Heart left ventricle (tissue), 16 donors: Measurements from ENCODE around the gene SLCO3A1. TPM values are rescaled to one million over a fixed set of nuclear protein-coding genes. Genes with fewer than 3 reads are reported as not detected.

ENCODE experiments used
- ATAC-seq, 4 donors: fragments of 200-7000 bp; cut with Tn5 transposase; one replicate each; pipeline ENCODE4 v1.9.1; 2020 to 2022; ENCODE audit warnings: moderate library complexity in 4 of 4, mild to moderate bottlenecking in 3 of 4, moderate number of reproducible peaks in 1 of 4
- DNase-seq, 5 donors: peaks; one replicate each; pipeline ENCODE4 v3.0.0-alpha.2; 2020
- H3K27ac ChIP-seq, 12 donors: fragments of 200-600 bp; sonication (generic) in 4 of 12; one replicate each; pipeline versions ENCODE4 v1.5.0 to v1.8.0; 2016 to 2022; ENCODE audit warnings: mild to moderate bottlenecking in 2 of 12
- H3K27me3 ChIP-seq, 9 donors: fragments of 200-600 bp; sonication (generic) in 2 of 9; one replicate each; pipeline versions ENCODE4 v1.5.1 to v1.8.0; 2016 to 2022; ENCODE audit warnings: mild to moderate bottlenecking in 3 of 9
- H3K36me3 ChIP-seq, 9 donors: fragments of 200-600 bp; sonication (generic) in 2 of 9; one replicate each; pipeline versions ENCODE4 v1.5.0 to v1.8.0; 2018 to 2022; ENCODE audit warnings: mild to moderate bottlenecking in 2 of 9
- H3K4me1 ChIP-seq, 12 donors: fragments of 200-600 bp; sonication (generic) in 4 of 12; one replicate each; pipeline versions ENCODE4 v1.5.0 to v1.8.0; 2016 to 2022; ENCODE audit warnings: mild to moderate bottlenecking in 3 of 12
- H3K4me3 ChIP-seq, 12 donors: fragments of 200-600 bp; sonication (generic) in 4 of 12; one replicate each; pipeline versions ENCODE4 v1.5.0 to v1.8.0; 2017 to 2022; ENCODE audit warnings: mild to moderate bottlenecking in 9 of 12, moderate library complexity in 4 of 12
- H3K9me3 ChIP-seq, 12 donors: fragments of 200-600 bp; sonication (generic) in 4 of 12; one replicate each; pipeline versions ENCODE4 v1.5.0 to v1.8.0; 2016 to 2022; ENCODE audit warnings: mild to moderate bottlenecking in 1 of 12
- CTCF ChIP-seq, 12 donors: fragments of 200-600 bp; sonication (generic) in 4 of 12; IDR thresholded peaks; one replicate each; pipeline versions ENCODE4 v1.5.0 to v1.8.0; 2018 to 2022; ENCODE audit warnings: antibody characterized with exemption in 12 of 12, mild to moderate bottlenecking in 5 of 12
- POLR2A ChIP-seq, 2 donors: fragments of 450-650 bp; IDR thresholded peaks; one replicate each; pipeline ENCODE4 v1.6.1; 2017; ENCODE audit warnings: antibody characterized with exemption in 2 of 2, mild to moderate bottlenecking in 2 of 2, moderate library complexity in 2 of 2
- WGBS, 4 donors: extraction: QIAGEN DNeasy Blood & Tissue Kit in 2 of 4; methylation state at CpG; one replicate each; pipeline versions ENCODE4 v1.1.5 to v1.1.7; 2013 to 2018; 5-methylcytosine and 5-hydroxymethylcytosine counted together
- intact Hi-C, 10 donors: fragments of 100-400 bp; cut with DNase I; formaldehyde crosslinking; loops; one replicate each; pipeline versions ENCODE4 v1.11.1 to v1.14.2; 2022
- polyA plus RNA-seq, 2 donors: library from polyadenylated mRNA; stranded (reverse); fragments of 200-250 nt; gene quantifications; one replicate each; pipeline ENCODE4 v1.2.3, GENCODE V29; 2013
- total RNA-seq, 9 donors: library from RNA; depleted of rRNA in 2 of 9; stranded (reverse); fragments of >200 nt in 2 of 9; fragmentation: NEBNext Ultra II Directional in 3 of 9; extraction: Animal tissue kit (Norgen Biotek cat#: 25700) in 3 of 9; gene quantifications; one replicate each; pipeline versions ENCODE4 v1.1.0 to v1.2.4, GENCODE V29; 2016 to 2023
- donor health status: ischemic (EF 13 %, LVEDD 7.1; RV severe dilation, severe dysfunction).
- donor health status: healthy with polysubstance abuse.
- donor health status: DM: no; HTN: yes; CAD: no.
- donor health status: DM: no; HTN: no; CAD: no.
- donor health status: ischemic (EF 25% LVEDD 6.9; RV normal size, moderate dysfunction).
- donor health status: ischemic (EF 25% LVEDD 5.7; RV mildly dilated, moderate dysfunction).
- donor health status: healthy.
- donor health status: DM: yes; HTN: yes; CAD: no.
- donor health status: ischemic (EF 35%, LVEDD 5.7; RV mildly dilated, moderate dysfunction).
- donor health status: nonischemic (EF 11% LVEDD 7.7; RV severe dilation, severe dysfunction).
- donor health status: DM: yes; HTN: yes; CAD: no.
- donor health status: PGD.
- donor health status: ischemic (EF 29% LVEDD 5.4; RV normal size, mild dysfunction).
- donor health status: nonischemic (EF 23%, LVEDD 6.1; RV moderate dilation, normal function).

The SLCO3A1 gene
- total and polyA plus RNA-seq, 11 donors: 26.3 to 64.2 (median 50.2) TPM

DNA sequence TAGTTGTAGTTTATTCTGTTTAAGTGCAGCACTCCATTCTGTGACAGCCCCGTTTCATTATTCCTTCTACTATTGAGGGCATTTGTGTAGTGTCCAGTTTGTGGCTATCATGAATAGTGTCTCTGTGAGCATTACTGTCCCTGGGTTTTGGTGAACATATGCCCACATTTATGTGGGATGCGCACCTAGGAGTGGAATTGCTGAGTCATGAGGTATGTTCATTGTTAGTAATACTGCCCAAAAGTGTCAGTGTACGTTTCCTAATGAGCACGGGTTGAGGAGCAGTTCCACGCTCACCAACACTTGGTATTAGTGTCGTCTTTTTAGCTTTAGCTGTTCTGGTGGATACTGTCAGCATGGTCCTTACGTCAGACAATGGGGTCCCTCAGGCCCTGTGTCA is 131.8 kb downstream of the SLCO3A1 start:
- peaks cover 0 to 65% (median 27%) of the 10 kb centered on the region in 12 donors for H3K4me1 ChIP-seq
- no peaks in the 10 kb centered on the region for H3K27me3 ChIP-seq
- H3K9me3 ChIP-seq: no peaks in the 10 kb centered on the region
- no peak overlapping the region for H3K27ac ChIP-seq
- H3K4me3 ChIP-seq: no peak overlapping the region
- ATAC-seq (no peak), DNase-seq (no peak)
- no peaks in the 10 kb centered on the region for H3K36me3 ChIP-seq
- intact Hi-C loops: loop anchor here in 1 of 10 donors (10.0 kb wide), 1 partner anchor 70 kb away; no protein-coding TSS in a partner anchor
- WGBS, 4 donors: 85 to 92% (median 91%) methylated on average over 6 to 7 of the region's 7 CpGs
- TF ChIP-seq CTCF (IDR thresholded peaks at IDR 0.05) (no peak), POLR2A (IDR thresholded peaks at IDR 0.05) (no peak)

- DNase-seq (no peak), ATAC-seq (no peak)
- H3K36me3 ChIP-seq: no peaks in the 10 kb centered on the region
- no peak for TF ChIP-seq POLR2A (IDR thresholded peaks at IDR 0.05)
- no peak for TF ChIP-seq CTCF (IDR thresholded peaks at IDR 0.05)
- intact Hi-C loops: loop anchor here in 1 of 10 donors (10.0 kb wide), 1 partner anchor 67 kb away; no protein-coding TSS in a partner anchor
- H3K27me3 ChIP-seq: no peaks in the 10 kb centered on the region
- H3K4me1 ChIP-seq: peaks cover 0 to 66% (median 27%) of the 10 kb centered on the region in 12 donors
- no peak overlapping the region for H3K4me3 ChIP-seq
- H3K9me3 ChIP-seq: no peaks in the 10 kb centered on the region
- 93 to 96% (median 94%) methylated on average over 11 of the region's 11 CpGs for WGBS, 4 donors
- no peak overlapping the region for H3K27ac ChIP-seq
Observed at GRCh38 chr15:91988071-91988470, 134.6 kb downstream of the SLCO3A1 start.

DNA sequence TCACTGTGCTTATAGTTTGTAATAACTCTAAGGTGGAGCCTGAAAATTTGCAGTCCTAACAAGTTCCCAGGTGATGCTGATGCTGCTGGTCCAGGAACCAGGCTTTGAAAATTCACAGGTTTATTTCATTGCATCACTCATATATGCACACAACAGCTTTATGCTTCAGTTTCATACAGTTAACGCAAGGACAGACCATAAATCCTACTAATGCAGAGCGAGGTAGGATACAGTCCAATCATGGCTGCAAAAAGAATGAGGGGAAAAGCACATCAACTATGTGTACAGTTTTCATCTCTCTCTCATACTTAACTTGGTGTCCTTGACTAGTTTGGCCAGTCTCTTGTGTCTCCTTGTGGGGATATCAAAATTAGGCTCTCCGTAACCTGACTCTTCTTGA is 135.1 kb downstream of the SLCO3A1 start:
- ATAC-seq (no peak), DNase-seq (no peak)
- H3K4me1 ChIP-seq: peaks cover 0 to 64% (median 25%) of the 10 kb centered on the region in 12 donors
- no peaks in the 10 kb centered on the region for H3K9me3 ChIP-seq
- no peak overlapping the region for H3K27ac ChIP-seq
- H3K36me3 ChIP-seq: no peaks in the 10 kb centered on the region
- intact Hi-C loops: loop anchor here in 1 of 10 donors (10.0 kb wide), 1 partner anchor 66 kb away; no protein-coding TSS in a partner anchor
- no peak overlapping the region for H3K4me3 ChIP-seq
- no peaks in the 10 kb centered on the region for H3K27me3 ChIP-seq
- WGBS, 4 donors: 95 to 97% (median 97%) methylated on average over 3 of the region's 3 CpGs
- TF ChIP-seq POLR2A (IDR thresholded peaks at IDR 0.05) (no peak), CTCF (IDR thresholded peaks at IDR 0.05) (no peak)

DNA sequence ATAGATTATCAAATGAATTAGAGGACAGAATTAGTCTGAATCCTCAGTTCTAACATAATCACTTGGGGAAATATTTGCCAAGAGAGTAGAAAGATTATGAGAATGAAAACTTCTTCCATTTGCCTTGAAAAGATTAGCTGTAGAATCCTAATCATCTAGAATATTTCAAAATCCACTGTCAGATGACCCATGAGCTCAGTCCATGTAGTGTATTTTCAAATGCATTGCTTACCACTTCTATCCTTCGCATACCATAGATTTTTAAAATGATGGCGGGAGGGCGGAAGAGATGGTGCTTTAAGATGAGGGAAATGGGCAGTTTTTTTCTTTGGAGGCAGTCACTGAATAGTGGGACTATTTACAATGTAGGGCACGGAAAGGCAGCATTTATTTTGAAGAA is 136.3 kb downstream of the SLCO3A1 start:
- WGBS, 4 donors: 91 to 95% (median 92%) methylated on average over 4 of the region's 4 CpGs
- Histone ChIP-seq H3K27me3 (no peaks in the 10 kb centered on the region), H3K4me1 (peaks cover 0 to 54% (median 20%) of the 10 kb centered on the region in 12 donors), H3K9me3 (no peaks in the 10 kb centered on the region), H3K4me3 (no peak overlapping the region), H3K36me3 (no peaks in the 10 kb centered on the region), H3K27ac (no peak overlapping the region)
- ATAC-seq (no peak), DNase-seq (no peak)
- intact Hi-C loops: loop anchor here in 1 of 10 donors (10.0 kb wide), 1 partner anchor 65 kb away; no protein-coding TSS in a partner anchor
- TF ChIP-seq POLR2A (IDR thresholded peaks at IDR 0.05) (no peak), CTCF (IDR thresholded peaks at IDR 0.05) (no peak)
